T-cell (primary cell): ENCODE measurements around the gene TVP23A. TPM values are rescaled to one million over a fixed set of nuclear protein-coding genes. Genes with fewer than 3 reads are reported as not detected.

Source experiments
- total RNA-seq, 35 experiments: library from RNA in 6 of 35; stranded (reverse) in 6 of 35; fragments of 120-200 nt in 1 of 35; gene quantifications; one replicate each; pipeline versions ENCODE4 v1.2.1 to v1.2.4 and lab custom pipeline; 2013 to 2026

TVP23A gene
- total RNA-seq, 5 donors from 2014 or later (not counting 1 experiment from before 2014, with no cell fraction given), result 0.13 to 0.50 TPM; not detected in 3

Other genes starting within 250 kb of the TVP23A start
- gene EMP2, start 238.2 kb downstream of the TVP23A start, total RNA-seq, result under 1 TPM in 3 of 5 donors, not detected in 2; 0.30 to 0.98 (median 0.61) TPM
- gene TEKT5, start 123.9 kb downstream of the TVP23A start, total RNA-seq, result not detected
- gene NUBP1, start 75.0 kb downstream of the TVP23A start, total RNA-seq, result 10 to 100 TPM; 17.5 to 29.4 (median 25.9) TPM
- gene CIITA, start 58.4 kb upstream of the TVP23A start, total RNA-seq, result 10 to 100 TPM; 10.5 to 36.7 (median 12.5) TPM
- 10 to 100 TPM; 12.2 to 39.8 (median 34.1) TPM for gene DEXI, start 123.7 kb upstream of the TVP23A start, total RNA-seq
- gene CLEC16A, start 125.8 kb upstream of the TVP23A start, total RNA-seq, result 10 to 100 TPM; 27.4 to 34.6 (median 28.7) TPM